HG02763 (cell line): ENCODE data around the gene DNAAF5.
A peak's percentile ranks its signal among the peaks of the same experiment; 100 is the strongest.

Source experiments
- ATAC-seq: cut with Tn5 transposase; IDR thresholded peaks from one replicate; pipeline ENCODE4 v1.9.1; 2021; ENCODE audit warnings: mild to moderate bottlenecking, moderate library complexity; ENCODE audit not compliant: unreplicated experiment

Gene DNAAF5

GRCh38 chr7:831596-832166 is 105.2 kb downstream of the DNAAF5 start:
- peak; percentile 57 for ATAC-seq

GRCh38 chr7:832167-832967 is 105.9 kb downstream of the DNAAF5 start, which contains the start of gene SUN1:
Gene SUN1, plus strand, starts transcription at chr7:832476. Its CDS starts 49 bp downstream, at chr7:832525.
- ATAC-seq, result peak; percentile 40

DNA sequence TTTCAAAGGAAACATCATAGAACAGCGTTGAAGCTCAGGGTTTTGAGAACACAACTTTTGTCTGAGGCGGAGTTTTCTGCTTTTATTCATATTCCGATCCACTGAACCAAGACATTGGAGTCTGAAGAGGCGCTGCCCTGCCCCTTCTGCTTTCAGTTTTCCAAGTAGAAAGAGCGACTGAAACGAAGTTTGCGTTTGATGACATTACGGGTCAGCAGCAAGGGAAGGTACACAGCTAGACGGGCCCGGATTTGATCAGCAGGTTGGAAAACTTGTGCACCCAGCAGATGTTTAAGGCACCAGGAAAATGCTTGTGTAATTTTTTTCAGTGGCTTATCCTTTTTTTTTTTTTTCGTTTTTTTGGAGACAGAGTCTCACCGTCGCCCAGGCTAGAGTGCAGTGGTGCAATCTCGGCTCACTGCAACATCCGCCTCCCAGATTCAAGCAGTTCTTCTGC is 106.5 kb downstream of the DNAAF5 start:
- ATAC-seq, result no peak

- no peak for ATAC-seq
Observed at GRCh38 chr7:833601-834258, 107.2 kb downstream of the DNAAF5 start.

DNA sequence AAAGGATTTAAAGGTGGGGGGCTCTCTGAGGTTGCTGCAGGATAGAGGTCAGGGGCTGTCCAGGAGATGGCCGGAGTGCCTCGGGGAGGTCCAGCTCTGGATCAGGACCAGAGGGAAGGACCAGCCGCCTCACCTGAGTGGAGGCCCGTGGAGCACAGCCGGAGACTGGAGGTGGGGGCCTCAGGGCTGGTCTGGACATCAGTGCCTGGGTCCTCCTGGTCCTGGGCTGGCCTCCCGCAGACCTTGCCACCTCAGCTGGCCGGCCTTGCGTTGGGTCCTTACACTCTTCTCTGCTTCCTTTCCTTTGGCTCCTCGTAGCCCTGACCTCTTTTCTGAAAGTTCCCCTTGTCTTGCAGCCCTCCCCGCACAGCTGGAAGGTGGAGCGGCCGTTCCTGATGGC is 107.8 kb downstream of the DNAAF5 start:
- ATAC-seq, result no peak

GRCh38 chr7:835021-835420 is 108.5 kb downstream of the DNAAF5 start:
- no peak for ATAC-seq

DNA sequence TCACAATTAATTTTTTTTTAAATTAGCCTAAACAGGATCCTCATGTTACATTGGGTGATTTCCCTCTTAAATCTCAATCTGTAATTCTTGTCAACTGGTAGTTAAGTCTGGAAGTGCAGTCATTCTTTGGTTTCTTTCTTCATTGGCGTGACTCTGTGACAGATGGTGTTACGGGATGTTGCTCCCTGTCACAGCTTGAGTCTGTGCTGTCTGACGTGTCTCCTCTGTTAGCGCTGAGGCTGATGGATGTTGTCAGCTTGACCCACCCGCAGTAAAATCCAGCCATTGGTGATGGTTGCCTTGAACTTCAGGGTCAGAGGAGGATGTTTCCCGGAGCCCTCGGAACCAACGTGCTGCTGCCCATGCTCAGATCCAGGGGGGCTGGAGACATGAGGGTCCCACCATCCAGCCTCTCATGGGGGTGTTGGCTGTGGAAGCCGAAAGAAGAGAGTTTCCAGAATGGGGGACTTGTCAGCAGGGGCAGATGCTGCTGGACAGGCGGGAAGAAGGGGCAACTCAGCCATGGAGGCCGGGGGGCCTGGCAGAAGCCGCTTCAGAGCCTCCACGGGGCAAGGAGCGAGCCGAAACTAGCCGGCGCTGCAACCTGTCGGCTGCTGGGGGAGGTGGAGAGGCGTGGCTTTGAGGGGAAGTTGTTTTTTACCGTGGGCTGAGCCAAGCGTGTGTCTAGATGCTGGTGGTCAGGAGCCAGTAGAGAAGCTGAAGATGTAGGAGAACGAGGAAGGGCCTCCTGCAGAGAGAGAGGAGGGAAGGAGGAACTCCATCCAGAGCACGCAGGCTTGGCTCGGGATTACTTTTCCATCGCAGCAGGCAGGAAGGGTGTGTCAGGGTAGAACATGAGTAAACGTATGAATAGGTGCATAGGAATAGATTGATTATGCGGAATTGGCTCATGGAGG is 109.2 kb downstream of the DNAAF5 start:
- no peak for ATAC-seq
